Suppressor macrophage (primary cell): ENCODE measurements around the gene MSI2.
A peak's percentile ranks its signal among the peaks of the same experiment; 100 is the strongest.
"Not testable (repeated sequence)": the region's sequence is repeated elsewhere in the genome, so short reads cannot be mapped to it uniquely, and the experiment has no call there.

Experiments
- DNase-seq, 4 experiments: peaks; one replicate each; pipeline ENCODE4 v3.0.0-alpha.2; 2020 to 2022

Gene MSI2

GRCh38 chr17:57486882-57487301 lies 230.6 kb downstream of the MSI2 start:
- DNase-seq = peak; percentile 71 to 86 (median 82)

- peak in 1 of 4 experiments; percentile 30 for DNase-seq
Observed at GRCh38 chr17:57487573-57487972, 231.2 kb downstream of the MSI2 start.

DNA sequence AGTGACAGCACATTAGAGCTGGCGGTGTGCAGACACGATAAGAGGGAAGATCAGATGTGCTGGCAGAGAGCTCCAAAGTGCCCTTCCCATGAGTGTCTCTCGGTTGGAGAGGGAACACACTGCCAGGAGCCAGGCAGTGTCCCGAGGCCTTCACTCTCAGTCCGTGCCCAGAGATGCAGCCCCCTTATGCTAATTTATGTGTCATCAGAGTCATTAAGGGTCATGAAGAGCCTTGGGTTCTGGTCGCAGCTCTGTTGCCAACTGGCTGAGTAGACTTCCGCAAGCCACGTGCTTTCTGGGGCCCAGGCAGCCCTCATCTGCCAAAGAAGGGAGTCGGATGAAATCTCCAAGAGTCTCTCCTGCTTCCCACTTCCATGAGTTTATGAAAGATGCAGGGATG lies 232.5 kb downstream of the MSI2 start:
- DNase-seq = no peak

GRCh38 chr17:57489321-57489720 lies 233.0 kb downstream of the MSI2 start:
- no peak for DNase-seq

GRCh38 chr17:57490111-57490845 lies 234.0 kb downstream of the MSI2 start:
- DNase-seq = no peak

DNA sequence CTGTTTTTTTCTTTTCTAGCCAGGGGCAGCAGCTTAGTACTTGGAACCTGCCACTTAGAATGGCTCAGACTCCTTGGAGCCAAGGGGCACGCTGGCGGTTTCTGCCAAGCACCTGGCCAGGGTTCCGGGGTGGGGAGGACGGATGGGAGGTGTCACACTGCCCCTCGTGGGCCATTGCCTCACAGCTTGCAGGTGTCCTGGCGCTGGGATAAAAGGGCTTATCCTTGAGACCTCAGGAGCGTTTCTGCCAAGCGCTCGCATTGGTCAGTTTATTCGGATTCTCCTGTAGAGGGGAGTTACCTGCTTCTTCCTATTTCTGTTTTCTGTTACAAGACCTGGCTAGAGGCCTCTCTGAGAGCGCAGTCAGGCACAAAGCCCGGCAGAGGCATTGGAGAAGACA lies 234.6 kb downstream of the MSI2 start:
- DNase-seq = no peak

DNA sequence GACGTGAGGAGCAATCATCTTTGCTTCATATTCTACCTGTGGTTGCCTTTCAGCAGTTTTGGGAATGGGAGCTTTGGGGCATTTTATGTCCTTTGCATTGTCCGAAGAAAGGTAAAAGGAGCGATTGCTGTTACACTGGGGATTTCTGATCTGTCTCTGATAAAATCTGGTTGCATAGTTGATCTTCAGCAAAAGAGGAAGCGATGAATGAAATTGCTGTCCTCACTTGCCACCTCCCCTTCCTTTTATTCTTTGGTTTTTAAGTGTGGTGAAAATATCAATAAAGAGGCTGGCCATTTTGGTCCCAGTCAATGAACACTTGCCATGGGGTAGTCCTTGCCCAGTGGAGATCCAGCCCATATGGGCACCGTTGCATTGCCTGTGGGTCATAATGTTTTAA lies 236.8 kb downstream of the MSI2 start:
- peak in 3 of 4 experiments; percentile 22 to 30 (median 26) for DNase-seq

GRCh38 chr17:57493625-57494024 lies 237.3 kb downstream of the MSI2 start:
- DNase-seq = no peak

DNA sequence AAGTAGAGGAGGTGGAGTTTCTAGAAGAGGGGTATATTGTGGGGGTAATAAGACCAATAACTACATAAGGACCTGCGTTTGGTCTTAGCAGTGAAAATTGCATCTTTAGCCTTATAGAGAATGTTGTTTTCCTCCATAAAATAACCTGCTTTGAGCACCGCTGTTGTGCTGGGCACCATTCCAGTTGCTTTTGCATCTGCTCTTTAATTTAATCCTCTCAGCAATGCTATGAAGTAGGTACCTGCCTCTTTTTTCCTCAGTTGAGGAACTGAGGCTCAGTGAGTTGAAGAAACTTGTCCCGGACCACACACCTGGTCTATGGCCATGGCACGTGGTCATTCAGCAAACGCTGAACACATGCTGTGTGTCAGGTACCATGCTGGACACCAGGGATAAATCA lies 238.1 kb downstream of the MSI2 start:
- DNase-seq = no peak

GRCh38 chr17:57495771-57496170 lies 239.4 kb downstream of the MSI2 start:
- no peak for DNase-seq

GRCh38 chr17:57496382-57496781 lies 240.1 kb downstream of the MSI2 start:
- no peak for DNase-seq

- DNase-seq = no peak
Observed at GRCh38 chr17:57498443-57498842, 242.1 kb downstream of the MSI2 start.

GRCh38 chr17:57499221-57499620 lies 242.9 kb downstream of the MSI2 start:
- not testable (repeated sequence) for DNase-seq

GRCh38 chr17:57499648-57500049 lies 243.3 kb downstream of the MSI2 start:
- no peak for DNase-seq

- no peak for DNase-seq
Observed at GRCh38 chr17:57501016-57501415, 244.7 kb downstream of the MSI2 start.

DNA sequence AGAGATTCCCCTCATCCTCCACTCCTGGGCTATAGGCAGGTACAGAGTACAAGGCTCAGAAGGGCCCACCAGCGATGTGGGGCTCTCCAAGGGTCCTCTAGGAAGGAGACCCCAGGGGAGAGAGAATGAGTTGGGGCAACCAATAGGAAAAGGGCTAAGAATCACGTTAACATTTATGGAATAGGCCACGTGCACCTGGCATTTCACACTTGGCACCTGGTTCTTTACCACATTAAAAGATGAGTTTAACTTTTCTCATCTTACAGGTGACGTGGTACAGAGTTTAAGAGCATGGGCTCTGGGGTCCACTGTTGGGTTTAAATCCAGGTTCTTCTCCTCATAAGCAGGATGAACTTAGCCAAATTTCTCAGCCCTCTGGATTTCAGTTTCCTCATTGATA lies 245.7 kb downstream of the MSI2 start:
- no peak for DNase-seq

DNA sequence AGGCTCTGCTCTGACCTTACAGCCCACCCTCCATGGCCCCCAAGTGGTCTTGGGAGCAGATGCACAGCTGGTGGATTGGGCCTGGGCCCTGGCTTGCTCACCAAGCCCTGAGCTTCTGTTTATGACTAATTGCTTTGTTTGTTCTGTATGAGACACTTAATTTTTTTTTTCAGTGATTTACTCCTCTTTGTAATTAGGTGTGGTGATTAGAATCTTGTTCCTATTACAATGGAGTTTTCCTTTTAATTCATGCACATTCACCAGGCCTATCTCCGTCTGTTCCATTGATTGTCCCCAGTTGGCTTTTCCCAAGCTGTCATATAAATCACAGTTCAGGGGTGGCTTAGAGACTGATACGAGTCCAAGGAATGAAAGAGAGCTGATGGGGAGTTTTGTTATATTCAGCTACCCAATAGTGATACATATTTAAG lies 246.5 kb downstream of the MSI2 start:
- no peak for DNase-seq

GRCh38 chr17:57504208-57504607 lies 247.9 kb downstream of the MSI2 start:
- no peak for DNase-seq

- DNase-seq = no peak
Observed at GRCh38 chr17:57505841-57506773, 249.8 kb downstream of the MSI2 start.

GRCh38 chr17:57506774-57507127 lies 250.4 kb downstream of the MSI2 start:
- DNase-seq = no peak

DNA sequence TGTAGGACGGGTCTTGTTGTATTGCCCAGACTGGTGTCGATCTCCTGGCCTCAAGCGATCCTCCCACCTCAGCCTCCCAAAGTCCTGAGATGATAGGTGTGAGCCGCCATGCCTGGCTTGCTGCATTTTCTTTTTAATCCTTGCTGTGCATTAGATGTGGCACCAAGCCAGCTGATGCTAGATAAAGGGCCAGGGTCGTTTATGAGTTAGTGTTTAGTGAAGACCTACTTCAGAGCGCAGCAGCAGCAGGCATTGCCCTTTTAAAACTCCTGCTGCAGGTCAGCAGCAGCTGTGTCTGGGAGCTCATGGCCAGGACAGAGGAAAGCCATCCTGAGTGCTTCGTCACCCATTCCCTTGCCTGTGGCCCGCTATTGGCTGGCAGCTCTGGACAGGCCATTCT lies 251.5 kb downstream of the MSI2 start:
- no peak for DNase-seq

GRCh38 chr17:57508671-57509070 lies 252.3 kb downstream of the MSI2 start:
- no peak for DNase-seq

GRCh38 chr17:57511475-57512123 lies 255.3 kb downstream of the MSI2 start:
- DNase-seq = no peak
